GM18909 (cell line): ENCODE measurements around the gene ITFG2.

Experiments
- ATAC-seq: cut with Tn5 transposase; IDR thresholded peaks from one replicate; pipeline ENCODE4 v1.9.1; 2021; ENCODE audit warnings: mild to moderate bottlenecking; ENCODE audit not compliant: unreplicated experiment, poor library complexity

ITFG2 gene

GRCh38 chr12:2826721-2827515, 14.4 kb downstream of the ITFG2 start:
- no peak for ATAC-seq

GRCh38 chr12:2829275-2829674, 16.8 kb downstream of the ITFG2 start:
- ATAC-seq: no peak

- no peak for ATAC-seq
These were observed 20.2 kb downstream of the ITFG2 start for GRCh38 chr12:2832550-2833127.

- no peak for ATAC-seq
These were observed 20.9 kb downstream of the ITFG2 start for GRCh38 chr12:2833327-2833726.

- no peak for ATAC-seq
These were observed 21.3 kb downstream of the ITFG2 start for GRCh38 chr12:2833810-2834209.

- ATAC-seq: no peak
These were observed 22.4 kb downstream of the ITFG2 start, which contains the start of gene NRIP2 for GRCh38 chr12:2834581-2835491. NRIP2 (minus strand) TSS chr12:2835035; CDS start chr12:2834983, 52 bp downstream.

- ATAC-seq: no peak
These were observed 23.4 kb downstream of the ITFG2 start for GRCh38 chr12:2835691-2836403.

- ATAC-seq: no peak
These were observed 24.1 kb downstream of the ITFG2 start for GRCh38 chr12:2836574-2836973.

- no peak for ATAC-seq
These were observed 28.7 kb downstream of the ITFG2 start for GRCh38 chr12:2841056-2841650.

GRCh38 chr12:2842948-2843347, 30.5 kb downstream of the ITFG2 start:
- ATAC-seq: no peak

- no peak for ATAC-seq
These were observed 32.3 kb downstream of the ITFG2 start for GRCh38 chr12:2844786-2845185.

- ATAC-seq: no peak
These were observed 32.8 kb downstream of the ITFG2 start for GRCh38 chr12:2845280-2845679.

- ATAC-seq: no peak
These were observed 39.5 kb downstream of the ITFG2 start for GRCh38 chr12:2851931-2852330.

GRCh38 chr12:2853626-2854025, 41.2 kb downstream of the ITFG2 start:
- ATAC-seq: no peak

GRCh38 chr12:2854669-2855453, 42.4 kb downstream of the ITFG2 start:
- no peak for ATAC-seq

- ATAC-seq: no peak
These were observed 43.1 kb downstream of the ITFG2 start for GRCh38 chr12:2855546-2855945.

- ATAC-seq: no peak
These were observed 43.6 kb downstream of the ITFG2 start for GRCh38 chr12:2856051-2856450.

- ATAC-seq: no peak
These were observed 44.6 kb downstream of the ITFG2 start, which contains the start of gene TEX52 for GRCh38 chr12:2857021-2857431. TEX52 (minus strand) TSS chr12:2857039; CDS start chr12:2857026, 13 bp downstream.

GRCh38 chr12:2857576-2857975, 45.1 kb downstream of the ITFG2 start:
- ATAC-seq: no peak
